Kidney (tissue), 14 donors: ENCODE measurements around the gene NINJ2. TPM values are rescaled to one million over a fixed set of nuclear protein-coding genes. Genes with fewer than 3 reads are reported as not detected.

Experiments
- DNase-seq, 5 donors: peaks; one replicate each; pipeline ENCODE4 v3.0.0-alpha.2; 2013 to 2020
- FAIRE-seq: peaks from 2 replicates; lab custom pipeline; 2012; peaks lifted over from hg19 to GRCh38; lab: Jason Lieb, UNC
- H3K27ac ChIP-seq, 2 donors: one replicate each; pipeline ENCODE4 v1.7.0; 2013; ENCODE audit warnings: low read depth in 2 of 2, low read length in 2 of 2, inconsistent platforms in 1 of 2
- H3K27me3 ChIP-seq: one replicate; pipeline ENCODE4 v1.7.1; 2013; ENCODE audit warnings: low read length, inconsistent platforms; ENCODE audit not compliant: control insufficient read depth, insufficient read depth
- H3K36me3 ChIP-seq, 3 donors: one replicate each; pipeline versions ENCODE4 v1.7.0 to v1.7.1; 2013; ENCODE audit warnings: low read length in 3 of 3, control low read depth in 1 of 3, inconsistent platforms in 1 of 3; ENCODE audit not compliant: insufficient read depth in 3 of 3, control insufficient read depth in 2 of 3
- H3K4me1 ChIP-seq, 3 donors: one replicate each; pipeline versions ENCODE4 v1.7.0 to v1.7.1; 2013; ENCODE audit warnings: low read length in 3 of 3, inconsistent platforms in 1 of 3, low read depth in 1 of 3; ENCODE audit not compliant: control insufficient read depth in 2 of 3, insufficient read depth in 2 of 3
- H3K4me3 ChIP-seq, 3 donors: one replicate each; pipeline versions ENCODE4 v1.7.0 to v1.8.1; 2013; ENCODE audit warnings: low read length in 3 of 3, control low read depth in 1 of 3, inconsistent platforms in 1 of 3
- H3K9ac ChIP-seq, 3 donors: one replicate each; pipeline versions ENCODE4 v1.7.0 to v1.7.1; 2013; ENCODE audit warnings: low read length in 3 of 3, control low read depth in 1 of 3, inconsistent platforms in 1 of 3
- H3K9me3 ChIP-seq, 3 donors: one replicate each; pipeline versions ENCODE4 v1.7.0 to v1.7.1; 2013; ENCODE audit warnings: low read length in 3 of 3, control low read depth in 1 of 3, inconsistent platforms in 1 of 3; ENCODE audit not compliant: control insufficient read depth in 2 of 3, insufficient read depth in 1 of 3
- CTCF ChIP-seq: IDR thresholded peaks from 3 replicates; pipeline ENCODE4 v1.5.1; 2012; ENCODE audit warnings: mild to moderate bottlenecking, moderate library complexity, borderline replicate concordance; ENCODE audit not compliant: insufficient read depth; ENCODE audit errors: extremely low read depth
- intact Hi-C: fragments of 100-400 bp; cut with DNase I; formaldehyde crosslinking; loops from one replicate; pipeline ENCODE4 v1.11.1; 2022
- polyA plus RNA-seq: library from polyadenylated mRNA; stranded (reverse); fragments of 350-450 nt; fragmentation: Illumina TruSeq; extraction: RNeasy Lipid Tissue Mini Kit (QIAGEN cat#74804); gene quantifications from one replicate; pipeline ENCODE4 v1.2.3, GENCODE V29; 2014; ENCODE audit warnings: low read depth, low replicate concordance; ENCODE audit not compliant: insufficient read depth
- total RNA-seq: library from RNA; stranded (reverse); fragmentation: NEBNext Ultra II Directional; extraction: Animal tissue kit (Norgen Biotek cat#: 25700); gene quantifications from one replicate; pipeline ENCODE4 v1.2.1, GENCODE V29; 2021
- donor health status: control.
- donor health status: control.
- donor health status: control.
- donor health status: control.
- donor health status: control.
- donor health status: DM: yes; HTN: yes; CAD: no.
- donor health status: Normal renal cell carcinoma (clear cell type).

The NINJ2 gene
- total and polyA plus RNA-seq, 2 donors from 2014 or later, result 0.69 to 2.8 TPM

- intact Hi-C loops, result no loop called here
- DNase-seq (no peak), FAIRE-seq (no peak)
- Histone ChIP-seq H3K27me3 (no peaks in the 10 kb centered on the region), H3K36me3 (no peaks in the 10 kb centered on the region), H3K4me3 (no peak overlapping the region), H3K9me3 (peaks cover 0 to 9% (median 0%) of the 10 kb centered on the region in 3 donors), H3K9ac (no peak overlapping the region), H3K27ac (no peak overlapping the region), H3K4me1 (no peaks in the 10 kb centered on the region)
- no peak for TF ChIP-seq CTCF
Measured at GRCh38 chr12:527729-528128, 135.5 kb downstream of the NINJ2 start.

DNA sequence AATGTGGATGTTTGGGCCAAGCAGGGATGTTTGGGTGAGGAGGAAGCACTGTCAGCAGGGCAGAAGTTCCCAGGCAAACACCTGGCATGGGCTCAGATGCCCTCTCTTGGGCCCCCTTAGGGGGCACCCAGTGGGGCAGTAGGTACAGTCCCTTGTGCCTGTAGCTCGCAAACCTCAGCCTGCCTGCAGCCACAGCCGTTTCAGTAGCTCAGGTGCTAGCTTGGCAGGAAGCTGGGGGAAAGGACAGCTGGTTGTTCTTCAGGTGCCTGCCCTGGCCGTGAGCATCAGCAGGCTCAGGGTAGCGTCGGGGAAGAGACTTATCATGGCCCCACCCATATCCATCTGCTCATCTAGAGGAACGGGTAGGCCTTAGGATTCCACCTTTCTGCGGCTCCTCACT, 136.0 kb downstream of the NINJ2 start:
- H3K27me3 ChIP-seq, result no peaks in the 10 kb centered on the region
- peaks cover 0 to 6% (median 0%) of the 10 kb centered on the region in 3 donors for H3K9me3 ChIP-seq
- H3K4me3 ChIP-seq, result no peak overlapping the region
- DNase-seq, result peak in 1 of 5 donors; percentile 48
- no peak for TF ChIP-seq CTCF
- no peak overlapping the region for H3K27ac ChIP-seq
- no peak overlapping the region for H3K9ac ChIP-seq
- H3K4me1 ChIP-seq, result no peaks in the 10 kb centered on the region
- no peaks in the 10 kb centered on the region for H3K36me3 ChIP-seq
- intact Hi-C loops, result no loop called here
- no peak for FAIRE-seq

DNA sequence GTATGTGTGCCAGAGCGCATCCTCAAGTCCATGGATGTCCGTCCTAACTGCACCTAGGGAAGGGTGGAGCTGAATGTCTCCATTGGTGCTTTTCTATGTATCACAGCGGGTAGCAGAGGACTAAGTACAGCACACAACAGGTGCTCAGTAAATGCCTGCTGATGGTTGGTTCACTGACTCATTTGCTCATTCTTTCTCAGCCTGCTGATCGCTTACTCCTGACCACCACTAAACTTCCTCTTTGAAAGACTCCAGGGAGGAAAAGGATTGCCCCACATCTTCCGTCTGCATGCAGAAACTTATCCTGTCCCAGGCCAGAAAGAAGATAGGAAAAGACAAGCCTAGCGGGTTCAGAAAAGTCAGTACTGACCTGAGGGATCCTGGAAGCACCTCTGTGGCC, 137.2 kb downstream of the NINJ2 start:
- no peak for FAIRE-seq
- intact Hi-C loops, result no loop called here
- TF ChIP-seq CTCF, result no peak

More for the DNA sequence above, 137.2 kb downstream of the NINJ2 start:
- H3K4me1 ChIP-seq, result no peaks in the 10 kb centered on the region
- no peaks in the 10 kb centered on the region for H3K36me3 ChIP-seq
- no peaks in the 10 kb centered on the region for H3K27me3 ChIP-seq
- peaks cover 0 to 3% (median 0%) of the 10 kb centered on the region in 3 donors for H3K9me3 ChIP-seq
- no peak overlapping the region for H3K4me3 ChIP-seq
- no peak for DNase-seq
- H3K9ac ChIP-seq, result no peak overlapping the region
- no peak overlapping the region for H3K27ac ChIP-seq
